Raji (cell line): ENCODE results near the gene TLR9.

Experiments used
- POLR2A ChIP-seq: IDR thresholded peaks from 2 replicates; pipeline ENCODE4 v1.6.1; 2011; ENCODE audit warnings: low read depth, low read length, control low read depth; ENCODE audit not compliant: insufficient read depth

The TLR9 gene

DNA sequence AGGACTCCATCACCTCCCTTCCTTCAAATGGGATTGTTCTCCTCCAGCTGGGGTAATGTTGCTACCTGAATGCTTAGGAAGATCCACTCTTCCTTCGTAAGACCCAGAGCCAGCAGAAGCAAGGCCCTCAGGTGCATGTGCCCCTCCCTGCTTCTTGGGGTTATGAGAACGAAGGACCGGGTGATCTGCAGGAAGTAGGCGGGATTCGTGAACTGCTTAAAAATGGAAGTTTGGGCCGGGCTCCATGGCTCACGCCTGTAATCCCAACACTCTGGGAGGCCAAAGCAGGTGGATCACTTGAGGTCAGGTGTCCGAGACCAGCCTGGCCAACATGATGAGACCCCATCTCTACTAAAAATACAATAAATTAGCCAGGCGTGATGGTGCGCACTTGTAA lies 8.0 kb downstream of the TLR9 start:
- TF ChIP-seq POLR2A: no peak

- peak; percentile 34; the same call in 1 of the 2 replicates for TF ChIP-seq POLR2A
Measured at GRCh38 chr3:52216585-52217408, 8.6 kb downstream of the TLR9 start.

DNA sequence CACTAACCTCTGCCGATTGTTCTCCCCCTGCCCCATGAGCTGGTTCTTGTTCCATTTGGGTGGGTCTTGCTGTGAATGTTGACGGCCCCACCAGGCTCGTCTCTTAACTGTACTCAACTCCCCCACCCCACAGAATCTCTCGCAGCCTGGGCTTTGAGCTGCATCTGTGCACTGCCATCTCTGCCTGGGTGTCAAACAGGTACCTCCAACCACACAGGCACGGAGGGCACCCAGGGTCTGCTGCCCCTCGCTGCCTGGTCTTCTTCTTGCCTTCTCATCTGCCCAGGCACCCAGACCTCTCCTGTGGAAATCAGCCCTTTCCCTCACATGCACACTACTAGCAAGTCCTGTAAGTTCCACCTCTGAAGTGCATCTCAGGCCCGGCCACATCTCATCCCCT lies 10.1 kb downstream of the TLR9 start:
- TF ChIP-seq POLR2A: no peak

DNA sequence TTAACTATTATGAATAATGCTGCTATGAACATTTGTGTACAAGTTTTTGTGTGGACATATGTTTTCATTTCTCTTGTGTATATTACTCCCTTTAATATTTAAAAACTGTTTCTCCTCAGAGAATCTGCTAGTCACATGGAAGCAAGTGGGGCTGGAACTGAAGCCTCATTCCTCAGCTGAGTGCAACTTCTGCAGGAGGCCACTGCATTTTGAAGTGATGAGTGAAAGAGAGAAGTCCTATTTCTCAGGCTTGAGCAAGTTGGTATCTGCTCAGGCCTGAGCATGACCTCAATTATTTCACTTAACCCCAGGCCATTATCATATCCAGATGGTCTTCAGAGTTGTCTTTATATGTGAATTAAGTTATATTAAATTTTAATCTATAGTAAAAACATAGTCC lies 11.5 kb downstream of the TLR9 start:
- TF ChIP-seq POLR2A: no peak

DNA sequence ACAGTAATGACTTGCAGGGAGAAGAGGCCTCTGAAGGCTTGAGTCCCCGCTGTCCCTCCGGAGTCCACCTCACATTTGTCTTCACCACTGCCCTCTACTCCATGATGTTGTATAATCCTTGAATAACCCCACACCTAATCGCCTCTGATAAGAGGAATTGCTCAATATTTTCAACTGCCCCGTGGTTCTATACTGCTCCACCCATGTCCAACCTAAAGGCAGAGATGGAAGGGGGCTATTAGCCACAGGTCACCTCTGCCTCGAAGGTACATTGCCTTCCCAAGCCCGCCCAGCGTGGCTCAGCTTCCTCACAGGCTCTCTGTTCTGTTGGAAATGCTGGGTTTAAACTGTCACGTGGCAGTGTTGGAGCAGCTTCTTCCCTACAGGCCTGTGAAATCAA lies 12.4 kb downstream of the TLR9 start:
- TF ChIP-seq POLR2A: no peak

GRCh38 chr3:52211268-52211891 lies 14.1 kb downstream of the TLR9 start:
- no peak for TF ChIP-seq POLR2A

DNA sequence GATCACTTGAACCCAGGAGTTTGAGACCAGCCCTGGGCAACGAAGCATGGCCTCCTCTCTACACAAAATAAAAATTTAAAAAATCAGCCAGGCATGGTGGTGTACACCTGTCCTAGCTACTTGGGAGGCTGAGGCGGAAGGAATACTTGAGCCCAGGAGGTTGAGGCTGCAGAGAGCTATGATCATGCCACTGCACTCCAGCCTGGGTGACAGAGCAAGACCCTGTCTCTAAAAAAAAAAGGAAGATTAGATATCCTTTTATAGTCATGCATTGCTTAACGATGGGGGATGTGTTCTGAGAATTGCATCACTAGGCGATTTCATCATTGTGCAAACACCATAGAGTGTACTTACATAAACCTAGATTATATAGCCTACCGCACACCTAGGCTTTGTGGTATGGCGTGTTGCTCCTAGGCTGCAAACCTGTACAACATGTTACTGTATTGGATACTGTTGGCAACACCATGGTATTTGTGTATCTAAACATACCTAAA lies 14.8 kb downstream of the TLR9 start:
- no peak for TF ChIP-seq POLR2A

- TF ChIP-seq POLR2A: no peak
Measured at GRCh38 chr3:52210037-52210436, 15.4 kb downstream of the TLR9 start.

- TF ChIP-seq POLR2A: no peak
Measured at GRCh38 chr3:52208556-52208955, 16.9 kb downstream of the TLR9 start.

- no peak for TF ChIP-seq POLR2A
Measured at GRCh38 chr3:52205727-52206372, 19.6 kb downstream of the TLR9 start.

DNA sequence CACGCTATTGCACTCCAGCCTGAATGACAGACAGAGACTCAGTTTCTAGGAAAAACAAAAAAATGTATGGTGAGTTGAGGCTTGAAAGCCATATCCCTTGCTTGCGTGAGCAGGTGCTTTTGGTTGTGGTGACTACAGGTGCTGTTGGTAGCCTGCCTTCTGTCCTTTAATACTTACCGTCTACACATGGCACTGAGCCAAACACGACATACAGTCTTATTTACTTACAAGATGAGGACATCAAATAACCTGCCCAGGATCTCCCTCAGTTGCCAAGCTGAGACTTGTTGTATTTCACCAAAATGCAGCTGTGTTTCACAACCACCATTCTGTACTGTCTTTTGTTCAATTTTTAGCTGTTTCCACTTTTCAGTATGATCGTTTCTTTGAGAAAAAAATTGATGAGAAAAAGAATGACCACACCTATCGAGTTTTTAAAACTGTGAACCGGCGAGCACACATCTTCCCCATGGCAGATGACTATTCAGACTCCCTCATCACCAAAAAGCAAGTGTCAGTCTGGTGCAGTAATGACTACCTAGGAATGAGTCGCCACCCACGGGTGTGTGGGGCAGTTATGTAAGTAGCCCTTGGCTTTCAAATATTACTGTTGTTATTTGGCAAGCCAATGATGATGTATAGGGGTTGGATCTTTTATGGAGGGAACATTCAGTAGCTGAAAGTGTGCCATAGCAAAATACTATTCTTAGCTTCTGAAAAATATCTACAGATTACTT lies 20.9 kb downstream of the TLR9 start:
- no peak for TF ChIP-seq POLR2A

DNA sequence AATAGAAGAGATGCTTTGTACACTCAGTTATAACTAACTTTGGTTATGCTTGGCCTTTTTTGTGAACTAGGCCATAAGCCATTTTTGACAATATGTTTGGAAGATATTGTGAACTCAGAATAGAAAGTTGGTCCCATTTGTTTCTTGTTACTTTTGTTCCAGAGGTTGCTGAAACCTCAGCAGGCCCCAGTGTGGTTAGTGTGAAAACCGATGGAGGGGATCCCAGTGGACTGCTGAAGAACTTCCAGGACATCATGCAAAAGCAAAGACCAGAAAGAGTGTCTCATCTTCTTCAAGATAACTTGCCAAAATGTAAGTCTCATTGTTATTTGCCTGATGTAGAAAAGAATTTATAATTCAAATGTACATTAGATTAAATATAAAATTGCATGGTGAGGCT lies 21.7 kb downstream of the TLR9 start:
- TF ChIP-seq POLR2A: no peak

DNA sequence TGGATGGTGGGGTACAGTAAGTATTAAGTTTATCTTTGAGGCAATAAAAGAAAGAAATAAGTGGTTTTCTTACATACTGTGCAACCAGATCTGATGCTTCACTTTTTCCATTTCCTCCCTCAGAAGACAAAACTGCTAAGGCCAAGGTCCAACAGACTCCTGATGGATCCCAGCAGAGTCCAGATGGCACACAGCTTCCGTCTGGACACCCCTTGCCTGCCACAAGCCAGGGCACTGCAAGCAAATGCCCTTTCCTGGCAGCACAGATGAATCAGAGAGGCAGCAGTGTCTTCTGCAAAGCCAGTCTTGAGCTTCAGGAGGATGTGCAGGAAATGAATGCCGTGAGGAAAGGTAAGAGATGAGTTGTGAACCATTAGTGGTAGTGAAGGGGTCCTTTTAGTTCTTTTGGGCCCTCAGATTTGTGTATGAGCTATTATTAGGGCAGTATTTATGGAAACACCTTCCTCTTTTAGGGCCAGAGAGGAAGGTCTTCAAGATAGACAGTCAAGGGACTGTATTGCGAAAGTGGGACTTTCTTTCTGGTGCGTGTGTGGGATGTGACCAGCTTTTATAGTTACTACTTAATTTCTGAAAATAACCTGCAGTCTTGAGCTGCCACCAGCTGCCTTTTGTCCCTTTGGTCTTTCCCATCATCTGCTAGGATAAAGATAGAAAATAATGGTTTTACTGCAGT lies 22.9 kb downstream of the TLR9 start:
- TF ChIP-seq POLR2A: no peak

DNA sequence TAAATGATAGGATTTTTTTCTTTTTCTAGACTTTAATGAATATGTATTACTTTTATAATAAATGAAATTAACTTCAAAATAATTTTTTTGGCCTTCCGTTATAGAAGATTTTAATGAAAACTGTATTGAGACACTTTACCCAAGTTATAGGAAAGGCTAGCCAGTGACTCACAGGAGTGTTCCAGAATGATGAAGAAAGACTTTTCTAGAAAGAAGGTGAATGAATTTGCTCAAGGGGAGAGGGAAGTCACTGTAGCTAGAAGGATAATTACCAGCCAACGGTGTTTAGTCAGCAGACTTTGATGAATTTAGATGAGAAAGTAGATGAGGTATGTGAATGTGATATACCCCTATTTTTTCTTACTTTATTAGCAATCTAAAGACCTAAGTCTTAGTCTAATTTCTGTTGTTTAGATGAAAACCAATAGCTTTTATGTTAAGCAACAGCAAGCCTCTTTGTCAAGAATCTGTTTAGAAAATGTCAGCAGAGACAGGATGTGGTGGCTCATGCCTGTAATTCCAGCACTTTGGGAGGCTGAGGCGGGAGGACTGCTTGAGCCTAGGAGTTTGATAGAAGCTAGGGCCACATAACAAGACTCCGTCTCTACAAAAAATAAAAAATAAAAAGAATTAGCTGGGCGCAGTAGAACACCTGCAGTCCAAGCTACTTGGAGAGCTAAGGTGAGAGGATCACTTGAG lies 24.3 kb downstream of the TLR9 start:
- TF ChIP-seq POLR2A: no peak
